Psoas muscle (tissue), 8 donors: ENCODE measurements around the gene COL9A3. TPM values are rescaled to one million over a fixed set of nuclear protein-coding genes. Genes with fewer than 3 reads are reported as not detected.
A peak's percentile ranks its signal among the peaks of the same experiment; 100 is the strongest.
"Not testable (repeated sequence)": the region's sequence is repeated elsewhere in the genome, so short reads cannot be mapped to it uniquely, and the experiment has no call there.

Experiments
- ATAC-seq, 4 donors: fragments of 200-7000 bp; cut with Tn5 transposase; one replicate each; pipeline ENCODE4 v1.9.1; 2020; ENCODE audit warnings: moderate library complexity in 3 of 4, mild to moderate bottlenecking in 2 of 4
- DNase-seq, 2 donors: peaks; one replicate each; pipeline ENCODE4 v3.0.0-alpha.2; 2020
- H3K27ac ChIP-seq: fragments of 200-600 bp; one replicate; pipeline ENCODE4 v1.8.0; 2022
- H3K27me3 ChIP-seq, 3 donors: fragments of 200-600 bp in 1 of 3; one replicate each; pipeline versions ENCODE4 v1.6.1 to v1.8.0; 2013 to 2022; ENCODE audit warnings: low read length in 2 of 3, mild to moderate bottlenecking in 2 of 3, moderate library complexity in 1 of 3; ENCODE audit not compliant: insufficient read depth in 3 of 3
- H3K36me3 ChIP-seq, 2 donors: fragments of 200-600 bp in 1 of 2; one replicate each; pipeline versions ENCODE4 v1.6.1 to v1.8.0; 2013 to 2022; ENCODE audit warnings: low read depth in 1 of 2, mild to moderate bottlenecking in 1 of 2, moderate library complexity in 1 of 2; ENCODE audit not compliant: insufficient read depth in 1 of 2
- H3K4me1 ChIP-seq: fragments of 200-600 bp; one replicate; pipeline ENCODE4 v1.8.0; 2022
- H3K4me3 ChIP-seq: fragments of 200-600 bp; one replicate; pipeline ENCODE4 v1.8.0; 2022; ENCODE audit warnings: mild to moderate bottlenecking
- H3K9me3 ChIP-seq: fragments of 200-600 bp; one replicate; pipeline ENCODE4 v1.8.0; 2022
- CTCF ChIP-seq: fragments of 200-600 bp; IDR thresholded peaks from one replicate; pipeline ENCODE4 v1.8.0; 2022; ENCODE audit warnings: antibody characterized with exemption
- WGBS, 3 donors: extraction: QIAGEN DNeasy Blood & Tissue Kit; methylation state at CpG; one replicate each; pipeline versions ENCODE4 v1.1.6 to v1.1.7; 2013; 5-methylcytosine and 5-hydroxymethylcytosine counted together
- intact Hi-C, 2 donors: fragments of 100-400 bp; cut with DNase I; formaldehyde crosslinking; loops; one replicate each; pipeline versions ENCODE4 v1.11.0 to v1.14.2; 2022
- polyA plus RNA-seq, 3 donors: library from polyadenylated mRNA; stranded (reverse); fragments of 200-250 nt; gene quantifications; one replicate each; pipeline ENCODE4 v1.2.3, GENCODE V29; 2013
- total RNA-seq, 4 donors: library from RNA; stranded (reverse); fragmentation: NEBNext Ultra II Directional in 2 of 4; extraction: Animal tissue kit (Norgen Biotek cat#: 25700) in 2 of 4; gene quantifications; one replicate each; pipeline versions ENCODE4 v1.2.1 to v1.2.4, GENCODE V29; 2021 to 2023
- donor health status: healthy with polysubstance abuse.
- donor health status: DM: no; HTN: no; CAD: no; lungs with moderate emphysema.
- donor health status: Bipolar disorder and iron deficiency.
- donor health status: healthy.
- donor health status: DM: yes; HTN: yes; CAD: no.
- donor health status: DM: no; HTN: no; CAD: no.
- donor health status: DM: no; HTN: no; CAD: no.
- donor health status: DM: yes; HTN: yes; CAD: no.

Gene COL9A3
- total and polyA plus RNA-seq, 7 donors: 0.27 to 0.86 (median 0.59) TPM; not detected in 1

GRCh38 chr20:62873681-62874031, 56.8 kb downstream of the COL9A3 start:
- not testable (repeated sequence) for H3K36me3 ChIP-seq, H3K9me3 ChIP-seq, H3K4me3 ChIP-seq, H3K27me3 ChIP-seq, H3K27ac ChIP-seq, ATAC-seq
- WGBS, 3 donors: 3 to 6% (median 4%) methylated on average over 14 to 15 of the region's 15 CpGs
- peak; percentile 77 to 86 for DNase-seq
- peak; percentile 61 for TF ChIP-seq CTCF
- intact Hi-C loops: loop anchor here (2.0 to 5.0 kb wide), 2 partner anchors 134 to 135 kb away; partner anchors contain the start of gene BHLHE23 (in 1 of the 2)
- peaks cover 16% of the 10 kb centered on the region for H3K4me1 ChIP-seq

- DNase-seq (peak in 1 of 2 donors; percentile 6), ATAC-seq (no peak)
- H3K27me3 ChIP-seq: no peaks in the 10 kb centered on the region
- H3K27ac ChIP-seq: no peak overlapping the region
- H3K36me3 ChIP-seq: no peaks in the 10 kb centered on the region
- H3K9me3 ChIP-seq: no peaks in the 10 kb centered on the region
- no peak for TF ChIP-seq CTCF
- 77 to 80% (median 77%) methylated on average over 9 to 10 of the region's 14 CpGs for WGBS, 3 donors
- H3K4me3 ChIP-seq: no peak overlapping the region
- peaks cover 16% of the 10 kb centered on the region for H3K4me1 ChIP-seq
- intact Hi-C loops: loop anchor here in 1 of 2 donors (5.0 kb wide), 1 partner anchor 132 kb away; the partner anchor contains the start of gene BHLHE23
These were observed 58.1 kb downstream of the COL9A3 start for GRCh38 chr20:62874964-62875344.

- peak overlapping the region; percentile 22 for H3K4me3 ChIP-seq
- no peaks in the 10 kb centered on the region for H3K9me3 ChIP-seq
- ATAC-seq: peak; percentile 67 to 90 (median 86)
- peak; percentile 81 to 90 for DNase-seq
- no peak overlapping the region for H3K27ac ChIP-seq
- TF ChIP-seq CTCF: peak; percentile 28
- peaks cover 2 to 5% of the 10 kb centered on the region in 2 donors for H3K36me3 ChIP-seq
- H3K27me3 ChIP-seq: no peaks in the 10 kb centered on the region
- H3K4me1 ChIP-seq: peaks cover 16% of the 10 kb centered on the region
- WGBS, 3 donors: 27 to 36% (median 31%) methylated on average over 32 to 34 of the region's 34 CpGs
- intact Hi-C loops: no loop called here
These were observed 58.8 kb downstream of the COL9A3 start for GRCh38 chr20:62875419-62876361.

GRCh38 chr20:62876501-62876901, 59.7 kb downstream of the COL9A3 start:
- WGBS, 3 donors: 56 to 74% (median 57%) methylated on average over 11 to 13 of the region's 13 CpGs
- ATAC-seq (peak; percentile 9 to 29 (median 22)), DNase-seq (peak in 1 of 2 donors; percentile 57)
- peaks cover 7 to 13% of the 10 kb centered on the region in 2 donors for H3K36me3 ChIP-seq
- no peak for TF ChIP-seq CTCF
- intact Hi-C loops: no loop called here
- H3K27me3 ChIP-seq: no peaks in the 10 kb centered on the region
- H3K27ac ChIP-seq: no peak overlapping the region
- peaks cover 16% of the 10 kb centered on the region for H3K4me1 ChIP-seq
- H3K4me3 ChIP-seq: no peak overlapping the region
- no peaks in the 10 kb centered on the region for H3K9me3 ChIP-seq
